HepG2 (cell line): ENCODE data around the gene PRMT2. TPM values are rescaled to one million over a fixed set of nuclear protein-coding genes. Genes with fewer than 3 reads are reported as not detected.

ENCODE experiments used
- ASH2L ChIP-seq: fragments of 300-600, 200-600 bp; sonication (generic); IDR thresholded peaks from 2 replicates; pipeline ENCODE4 v1.7.0; 2017; ENCODE audit warnings: low read depth, mild to moderate bottlenecking, moderate library complexity, mixed read lengths, low read length; ENCODE audit not compliant: insufficient read length
- ATF3 ChIP-seq: sonication (generic); formaldehyde crosslinking; IDR thresholded peaks from 2 replicates; pipeline ENCODE4 v1.4.0; 2020; ENCODE audit warnings: missing genetic modification reagents
- ATF7 ChIP-seq, 2 experiments: fragments of 450-650 bp in 1 of 2; sonication (generic) in 1 of 2; formaldehyde crosslinking in 1 of 2; IDR thresholded peaks; 2 replicates each; pipeline versions ENCODE4 v1.4.0 to v1.6.1; 2016 to 2020; ENCODE audit warnings: antibody characterized with exemption in 1 of 2, mild to moderate bottlenecking in 1 of 2, missing genetic modification reagents in 1 of 2
- BRD4 ChIP-seq: sonication (generic); formaldehyde crosslinking; IDR thresholded peaks from 2 replicates; pipeline ENCODE4 v1.4.0; 2020; ENCODE audit warnings: missing genetic modification reagents
- CREB1 ChIP-seq, 2 experiments: fragments of 450-650 bp in 1 of 2; IDR thresholded peaks; 2 replicates each; pipeline ENCODE4 v1.6.1; 2016 to 2017; ENCODE audit warnings: control low read depth in 1 of 2, mild to moderate bottlenecking in 1 of 2, missing compliant biosample characterization in 1 of 2, missing genetic modification characterization in 1 of 2
- GTF2F1 ChIP-seq: fragments of 150-350 bp; IDR thresholded peaks from 2 replicates; pipeline ENCODE4 v1.6.1; 2014; ENCODE audit warnings: low read length
- HNRNPUL1 ChIP-seq: fragments of 200-400 bp; formaldehyde crosslinking; IDR thresholded peaks from 2 replicates; pipeline ENCODE4 v1.6.1; 2017; ENCODE audit warnings: low read depth, mild to moderate bottlenecking, low read length, moderate library complexity
- IKZF1 ChIP-seq: fragments of 450-650 bp; IDR thresholded peaks from 2 replicates; pipeline ENCODE4 v1.7.1; 2016
- PRMT3 ChIP-seq: sonication (generic); formaldehyde crosslinking; IDR thresholded peaks from 2 replicates; pipeline ENCODE4 v1.8.1; 2022; ENCODE audit warnings: low read depth, mild to moderate bottlenecking, moderate library complexity, missing genetic modification reagents, borderline replicate concordance
- RAD51 ChIP-seq: fragments of 450-650 bp; IDR thresholded peaks from 2 replicates; pipeline ENCODE4 v1.6.1; 2016; ENCODE audit warnings: borderline replicate concordance
- SYNCRIP ChIP-seq: fragments of 200-400 bp; formaldehyde crosslinking; IDR thresholded peaks from 2 replicates; pipeline ENCODE4 v1.6.1; 2018; ENCODE audit warnings: mild to moderate bottlenecking, low read depth, low read length; ENCODE audit not compliant: insufficient read depth
- ZBTB3 ChIP-seq: sonication (generic); formaldehyde crosslinking; IDR thresholded peaks from 2 replicates; pipeline ENCODE4 v1.4.0; 2020; ENCODE audit warnings: low read depth, mild to moderate bottlenecking, moderate library complexity, missing genetic modification reagents, borderline replicate concordance
- ZGPAT ChIP-seq: IDR thresholded peaks from 2 replicates; pipeline ENCODE4 v1.6.1; 2016; ENCODE audit warnings: mild to moderate bottlenecking
- ZNF20 ChIP-seq: sonication (generic); formaldehyde crosslinking; IDR thresholded peaks from 2 replicates; pipeline ENCODE4 v1.4.0; 2020; ENCODE audit warnings: mild to moderate bottlenecking, moderate library complexity, missing genetic modification reagents
- ZNF331 ChIP-seq: sonication (generic); formaldehyde crosslinking; IDR thresholded peaks from 2 replicates; pipeline ENCODE4 v1.4.0; 2020; ENCODE audit warnings: missing genetic modification reagents
- ZNF576 ChIP-seq: sonication (generic); formaldehyde crosslinking; IDR thresholded peaks from 2 replicates; pipeline ENCODE4 v1.4.0; 2020; ENCODE audit warnings: mild to moderate bottlenecking, missing genetic modification reagents
- ZNF784 ChIP-seq: sonication (generic); formaldehyde crosslinking; IDR thresholded peaks from 2 replicates; pipeline ENCODE4 v1.5.1; 2020; ENCODE audit warnings: missing genetic modification reagents, mild to moderate bottlenecking, borderline replicate concordance
- ZNF83 ChIP-seq: sonication (generic); formaldehyde crosslinking; IDR thresholded peaks from 2 replicates; pipeline ENCODE4 v1.4.0; 2020; ENCODE audit warnings: missing genetic modification reagents, mild to moderate bottlenecking, borderline replicate concordance
- polyA plus RNA-seq, 8 experiments: library from polyadenylated mRNA; depleted of rRNA in 3 of 8; stranded (reverse) in 7 of 8; unstranded in 1 of 8; fragments of >200 nt; fragmentation: Illumina TruSeq in 4 of 8; extraction: Trizol in 4 of 8; gene quantifications; 2 replicates each; pipeline versions ENCODE4 v1.2.1 to v1.2.3, GENCODE V29; 2011 to 2016; ENCODE audit warnings: low read depth in 4 of 8, missing spikeins in 1 of 8, mixed read lengths in 1 of 8; ENCODE audit not compliant: insufficient read depth in 1 of 8
- total RNA-seq, 5 experiments: library from RNA; depleted of rRNA; stranded (reverse); fragments of >200 nt; fragmentation: Illumina TruSeq; extraction: Trizol; gene quantifications; 2 replicates each; pipeline ENCODE4 v1.2.3, GENCODE V29; 2016; ENCODE audit warnings: low read depth in 1 of 5
- TF ChIP-seq, protein P1 (sequence below): sonication (generic); formaldehyde crosslinking; IDR thresholded peaks from 2 replicates; pipeline ENCODE4 v1.8.0; 2022; ENCODE audit warnings: low read depth, missing genetic modification reagents
- TF ChIP-seq, protein P2 (sequence below): sonication (generic); formaldehyde crosslinking; conservative IDR thresholded peaks from 2 replicates; pipeline ENCODE4 v1.4.0; 2020; ENCODE audit warnings: missing genetic modification reagents

Gene PRMT2
- total and polyA plus RNA-seq, 2 of the 13 experiments (the other 11 are each of a cell fraction or from before 2014, with no cell fraction given) = 54.4 to 78.8 TPM

DNA sequence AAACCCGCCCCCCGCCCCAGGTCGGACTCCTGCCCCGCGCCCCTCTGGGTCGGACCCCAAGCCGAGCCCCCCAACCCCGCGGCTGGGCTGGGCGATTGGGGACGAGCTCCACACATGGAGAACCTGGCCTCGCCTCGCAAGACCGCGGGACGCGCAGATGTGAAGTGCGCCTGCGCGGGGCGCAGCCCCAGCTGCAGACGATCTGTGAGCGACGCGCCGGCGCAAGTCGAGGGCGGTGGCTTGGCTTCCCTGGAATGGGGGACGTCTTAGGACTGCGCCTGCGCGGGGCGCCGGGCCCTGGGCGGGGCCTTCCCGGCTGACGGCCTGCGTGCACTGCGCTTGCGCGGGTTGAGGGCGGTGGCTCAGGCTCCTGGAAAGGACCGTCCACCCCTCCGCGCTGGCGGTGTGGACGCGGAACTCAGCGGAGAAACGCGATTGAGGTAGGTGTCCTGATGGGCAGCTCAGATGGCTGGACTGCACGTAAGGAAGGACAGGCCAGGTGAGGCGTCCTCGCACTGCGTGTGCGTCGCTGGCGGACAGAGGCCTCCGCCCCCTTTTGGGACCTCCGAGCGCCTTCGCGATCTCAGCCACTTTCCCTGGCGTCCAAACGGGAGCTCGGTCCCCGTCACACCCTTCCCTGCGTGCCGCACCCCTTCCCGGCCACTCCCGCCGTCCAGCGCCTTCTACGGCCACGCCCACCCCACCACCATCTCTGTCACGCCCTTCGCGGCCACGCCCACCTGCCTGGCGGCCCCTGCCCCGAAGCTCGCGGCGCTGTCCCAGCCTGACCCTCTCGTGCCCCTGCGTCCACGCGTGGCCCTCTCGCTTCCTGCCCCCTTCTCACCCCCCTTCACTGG, at the start of gene PRMT2 (continued):
- TF ChIP-seq ATF3 (CRISPR knock-in tag) (peak; percentile 26; the same call in 1 of the 2 replicates), ZBTB3 (0 out of 2 replicates have a peak, but pooled peaks have one; percentile 52), BRD4 (CRISPR knock-in tag) (peak; percentile 75; the same call in 1 of the 2 replicates), HNRNPUL1 (no peak), CREB1 (IDR thresholded peaks at IDR 0.05) (no peak), CREB1 (CRISPR knock-in tag; IDR thresholded peaks at IDR 0.05) (no peak), ATF7 (IDR thresholded peaks at IDR 0.05) (no peak), ATF7 (CRISPR knock-in tag; IDR thresholded peaks at IDR 0.05) (peak; percentile 50; the same call in 1 of the 2 replicates), ZNF331 (peak; percentile 39), ZNF83 (CRISPR knock-in tag) (0 out of 2 replicates have a peak, but pooled peaks have one; percentile 56), ZNF20 (no peak), ASH2L (peak; percentile 87), PRMT3 (no peak), SYNCRIP (no peak), ZNF784 (CRISPR knock-in tag) (no peak; the same call in 1 of the 2 replicates), GTF2F1 (no peak), IKZF1 (no peak), RAD51 (no peak), ZGPAT (CRISPR knock-in tag) (peak; percentile 86), ZNF576 (peak; percentile 22)
- TF ChIP-seq, protein P1, sequence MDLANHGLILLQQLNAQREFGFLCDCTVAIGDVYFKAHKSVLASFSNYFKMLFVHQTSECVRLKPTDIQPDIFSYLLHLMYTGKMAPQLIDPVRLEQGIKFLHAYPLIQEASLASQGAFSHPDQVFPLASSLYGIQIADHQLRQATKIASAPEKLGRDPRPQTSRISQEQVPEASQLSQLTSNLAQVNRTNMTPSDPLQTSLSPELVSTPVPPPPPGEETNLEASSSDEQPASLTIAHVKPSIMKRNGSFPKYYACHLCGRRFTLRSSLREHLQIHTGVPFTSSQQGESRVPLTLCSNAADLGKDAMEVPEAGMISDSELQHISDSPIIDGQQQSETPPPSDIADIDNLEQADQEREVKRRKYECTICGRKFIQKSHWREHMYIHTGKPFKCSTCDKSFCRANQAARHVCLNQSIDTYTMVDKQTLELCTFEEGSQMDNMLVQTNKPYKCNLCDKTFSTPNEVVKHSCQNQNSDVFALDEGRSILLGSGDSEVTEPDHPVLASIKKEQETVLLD (CRISPR knock-in tag) = no peak
- TF ChIP-seq, protein P2, sequence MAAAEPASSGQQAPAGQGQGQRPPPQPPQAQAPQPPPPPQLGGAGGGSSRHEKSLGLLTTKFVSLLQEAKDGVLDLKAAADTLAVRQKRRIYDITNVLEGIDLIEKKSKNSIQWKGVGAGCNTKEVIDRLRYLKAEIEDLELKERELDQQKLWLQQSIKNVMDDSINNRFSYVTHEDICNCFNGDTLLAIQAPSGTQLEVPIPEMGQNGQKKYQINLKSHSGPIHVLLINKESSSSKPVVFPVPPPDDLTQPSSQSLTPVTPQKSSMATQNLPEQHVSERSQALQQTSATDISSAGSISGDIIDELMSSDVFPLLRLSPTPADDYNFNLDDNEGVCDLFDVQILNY (CRISPR knock-in tag) = no peak; the same call in 1 of the 2 replicates
